Measurements from ENCODE around the gene NUDC. TPM values are rescaled to one million over a fixed set of nuclear protein-coding genes. Genes with fewer than 3 reads are reported as not detected.

Gene NUDC
- total RNA-seq, 1 experiment from 2014 or later: 118 TPM

GRCh38 chr1:26996024-26996423 lies 74.5 kb downstream of the NUDC start:
- H3K27ac Mint-ChIP-seq: peak overlapping the region; percentile 68
- CTCF ChIA-PET: interaction anchor here (0.8 to 9.2 kb wide), 13 partner anchors 14 to 104 kb away, joined by 3 to 190 read pairs (median 18); partner anchors contain the start of genes KDF1 and TENT5B
- peaks cover 77% of the 10 kb centered on the region for H3K4me1 Mint-ChIP-seq
- H3K4me3 Mint-ChIP-seq: peak overlapping the region; percentile 81
- DNase-seq (ENCODE audit: low spot score): no peak
- TF ChIP-seq E2F1 (CRISPR knock-in tag; IDR thresholded peaks at IDR 0.05) (no peak), TEAD4 (CRISPR knock-in tag; IDR thresholded peaks at IDR 0.05) (no peak), E2F5 (CRISPR knock-in tag; IDR thresholded peaks at IDR 0.05) (no peak), ARID4B (CRISPR knock-in tag; IDR thresholded peaks at IDR 0.05; ENCODE audit: borderline replicate concordance) (no peak), ZNF416 (CRISPR knock-in tag; IDR thresholded peaks at IDR 0.05) (no peak), FOXP1 (CRISPR knock-in tag; IDR thresholded peaks at IDR 0.05; ENCODE audit: borderline replicate concordance) (no peak), CBFB (CRISPR knock-in tag; IDR thresholded peaks at IDR 0.05; ENCODE audit: low read depth) (no peak), ZNF263 (CRISPR knock-in tag; IDR thresholded peaks at IDR 0.05; ENCODE audit: low read depth) (no peak), NFATC4 (CRISPR knock-in tag; IDR thresholded peaks at IDR 0.05) (no peak), EMX1 (CRISPR knock-in tag; IDR thresholded peaks at IDR 0.05) (no peak), AR (CRISPR knock-in tag; IDR thresholded peaks at IDR 0.05) (no peak), ZBTB21 (CRISPR knock-in tag; IDR thresholded peaks at IDR 0.05; ENCODE audit: borderline replicate concordance) (no peak)
- peaks cover 16% of the 10 kb centered on the region for H3K27me3 Mint-ChIP-seq (ENCODE audit: low read depth)
- no peaks in the 10 kb centered on the region for H3K9me3 Mint-ChIP-seq
- POLR2A ChIA-PET: interaction anchor here (5.5 kb wide), 1 partner anchor 15 kb away, joined by 83 read pairs; the partner anchor contains the start of gene TENT5B
- ATAC-seq: no peak
- peaks cover 20% of the 10 kb centered on the region for H3K36me3 Mint-ChIP-seq

Other genes starting within 250 kb of the NUDC start
- gene ARID1A, start 225.7 kb upstream of the NUDC start, total RNA-seq (2021): 98.0 to 105 TPM (median 103 TPM) in 3 replicates
- 13.1 to 15.0 TPM (median 13.7 TPM) in 3 replicates for gene PIGV, start 133.8 kb upstream of the NUDC start, total RNA-seq (2021)
- 26.5 to 29.8 TPM (median 28.7 TPM) in 3 replicates for gene ZDHHC18, start 95.1 kb upstream of the NUDC start, total RNA-seq (2021)
- gene SFN, start 58.6 kb upstream of the NUDC start, total RNA-seq (2021): 8.0 to 14.3 TPM (median 8.0 TPM) in 3 replicates
- gene GPN2, start 31.5 kb upstream of the NUDC start, total RNA-seq (2021): 31.7 to 38.5 TPM (median 34.2 TPM) in 3 replicates
- 16.1 to 19.2 TPM (median 16.3 TPM) in 3 replicates for gene GPATCH3, start 21.3 kb upstream of the NUDC start, total RNA-seq (2021)
- gene NR0B2, start 7.8 kb upstream of the NUDC start, total RNA-seq (2021): not detected in 3 replicates
- gene KDF1, start 38.7 kb downstream of the NUDC start, total RNA-seq (2021): 18.9 to 19.8 TPM (median 19.0 TPM) in 3 replicates
- 37.6 to 51.4 TPM (median 49.4 TPM) in 3 replicates for gene TRNP1, start 71.9 kb downstream of the NUDC start, total RNA-seq (2021)
- 104 to 124 TPM (median 119 TPM) in 3 replicates for gene TENT5B, start 91.1 kb downstream of the NUDC start, total RNA-seq (2021)
- gene SLC9A1, start 233.4 kb downstream of the NUDC start, total RNA-seq (2021): 22.0 to 25.1 TPM (median 22.5 TPM) in 3 replicates